AG09309 (cell line): ENCODE data around the gene LRRC4B.

Experiments used
- DNase-seq: peaks from one replicate; pipeline ENCODE4 v3.0.0-alpha.2; 2010; ENCODE audit warnings: low read depth
- H3K4me3 ChIP-seq: 2 replicates; pipeline ENCODE4 v1.5.1; 2011; ENCODE audit warnings: mild to moderate bottlenecking, low read depth, low read length, moderate library complexity; ENCODE audit not compliant: control insufficient read depth
- TF ChIP-seq, protein P1 (sequence below): IDR thresholded peaks from 2 replicates; pipeline ENCODE4 v1.5.1; 2011; ENCODE audit warnings: mild to moderate bottlenecking, low read depth, low read length, inconsistent platforms; ENCODE audit not compliant: insufficient read depth, control insufficient read depth; ENCODE audit errors: missing control alignments

LRRC4B gene

DNA sequence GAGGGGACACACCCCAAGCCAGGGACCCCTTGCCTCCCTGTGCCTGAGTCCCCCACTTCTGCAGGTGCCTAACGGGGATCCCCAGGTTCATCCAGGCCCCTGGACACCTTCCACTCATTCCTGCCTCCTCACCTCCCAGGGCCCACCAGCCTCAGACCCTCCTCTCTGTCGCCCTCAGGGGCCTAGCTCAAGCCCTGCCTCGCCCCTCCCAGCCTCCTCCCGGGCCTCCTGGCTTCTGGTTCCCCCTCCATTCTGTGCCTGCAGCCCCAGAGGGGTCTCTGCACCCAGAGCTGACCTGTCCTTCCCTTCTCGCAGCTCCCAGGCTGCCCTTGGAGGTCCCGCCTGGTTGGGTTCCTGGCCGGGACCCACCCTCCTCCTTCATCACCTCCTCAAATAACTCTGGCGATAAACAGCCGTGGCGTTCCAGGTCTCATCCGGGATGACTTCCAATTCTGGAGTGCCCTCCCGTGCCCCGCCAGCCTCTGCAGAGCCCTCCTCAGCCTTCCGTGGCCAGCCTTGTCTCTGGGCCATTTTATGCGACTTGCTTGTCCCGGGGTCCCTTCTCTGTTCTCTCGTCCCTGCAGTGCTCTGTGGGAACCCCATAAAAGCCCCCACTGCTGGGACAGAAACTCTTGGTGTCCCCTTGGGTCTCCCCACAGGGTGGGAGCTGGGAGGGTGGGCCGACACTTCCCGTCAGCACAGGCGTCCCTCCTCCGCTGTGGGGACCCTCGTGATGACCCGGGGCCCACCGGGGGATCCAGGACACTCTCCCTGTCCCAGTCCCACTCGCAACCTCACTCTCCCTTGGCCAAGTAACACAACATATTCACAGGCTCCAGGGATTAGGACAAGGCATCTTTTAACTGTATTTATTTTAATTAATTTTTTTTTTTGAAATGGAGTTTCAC, 66.4 kb downstream of the LRRC4B start:
- no peak for DNase-seq
- H3K4me3 ChIP-seq = no peak overlapping the region
- TF ChIP-seq, protein P1, sequence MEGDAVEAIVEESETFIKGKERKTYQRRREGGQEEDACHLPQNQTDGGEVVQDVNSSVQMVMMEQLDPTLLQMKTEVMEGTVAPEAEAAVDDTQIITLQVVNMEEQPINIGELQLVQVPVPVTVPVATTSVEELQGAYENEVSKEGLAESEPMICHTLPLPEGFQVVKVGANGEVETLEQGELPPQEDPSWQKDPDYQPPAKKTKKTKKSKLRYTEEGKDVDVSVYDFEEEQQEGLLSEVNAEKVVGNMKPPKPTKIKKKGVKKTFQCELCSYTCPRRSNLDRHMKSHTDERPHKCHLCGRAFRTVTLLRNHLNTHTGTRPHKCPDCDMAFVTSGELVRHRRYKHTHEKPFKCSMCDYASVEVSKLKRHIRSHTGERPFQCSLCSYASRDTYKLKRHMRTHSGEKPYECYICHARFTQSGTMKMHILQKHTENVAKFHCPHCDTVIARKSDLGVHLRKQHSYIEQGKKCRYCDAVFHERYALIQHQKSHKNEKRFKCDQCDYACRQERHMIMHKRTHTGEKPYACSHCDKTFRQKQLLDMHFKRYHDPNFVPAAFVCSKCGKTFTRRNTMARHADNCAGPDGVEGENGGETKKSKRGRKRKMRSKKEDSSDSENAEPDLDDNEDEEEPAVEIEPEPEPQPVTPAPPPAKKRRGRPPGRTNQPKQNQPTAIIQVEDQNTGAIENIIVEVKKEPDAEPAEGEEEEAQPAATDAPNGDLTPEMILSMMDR = no peak

DNA sequence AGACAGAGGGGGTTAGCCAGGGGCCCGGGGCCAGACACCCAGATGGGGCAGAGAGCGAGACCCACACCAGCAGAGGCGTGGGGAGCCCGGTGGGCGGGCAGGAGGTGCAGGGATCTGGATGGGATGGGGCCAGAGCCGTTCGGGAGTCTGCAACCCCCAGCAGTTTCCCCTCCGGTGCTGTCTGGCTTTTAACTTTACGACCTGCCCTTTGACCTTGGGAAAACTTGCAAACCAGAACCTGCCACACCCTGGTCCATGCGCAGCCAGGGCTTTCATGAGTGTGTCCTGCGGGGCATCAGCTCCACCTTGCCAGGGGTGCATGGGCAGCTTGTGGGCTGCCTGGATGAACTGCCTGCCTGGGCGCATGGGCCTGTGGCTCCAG, 67.1 kb downstream of the LRRC4B start:
- TF ChIP-seq, protein P1 = no peak
- H3K4me3 ChIP-seq = no peak overlapping the region
- DNase-seq = no peak

DNA sequence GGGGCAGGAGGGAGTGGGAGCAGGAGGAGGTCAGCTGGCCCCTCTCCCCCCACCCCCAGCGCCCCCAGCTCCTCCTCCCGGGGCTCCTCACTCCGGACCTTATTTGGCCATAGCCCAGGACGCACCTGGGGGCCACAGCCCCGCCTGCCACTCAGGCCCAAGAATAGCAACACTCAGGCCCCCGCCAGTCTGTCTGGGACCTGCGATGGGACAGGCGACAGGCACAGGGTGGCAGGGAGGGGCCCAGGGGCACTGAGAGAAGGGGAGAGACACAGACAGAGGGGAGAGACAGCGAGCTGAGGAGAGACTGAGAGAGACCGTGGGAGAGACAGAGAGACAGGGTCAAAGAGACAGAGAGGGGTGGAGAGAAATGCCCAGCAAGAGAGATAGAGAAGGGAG, 67.5 kb downstream of the LRRC4B start:
- DNase-seq = no peak
- TF ChIP-seq, protein P1 = no peak
- H3K4me3 ChIP-seq = no peak overlapping the region

DNA sequence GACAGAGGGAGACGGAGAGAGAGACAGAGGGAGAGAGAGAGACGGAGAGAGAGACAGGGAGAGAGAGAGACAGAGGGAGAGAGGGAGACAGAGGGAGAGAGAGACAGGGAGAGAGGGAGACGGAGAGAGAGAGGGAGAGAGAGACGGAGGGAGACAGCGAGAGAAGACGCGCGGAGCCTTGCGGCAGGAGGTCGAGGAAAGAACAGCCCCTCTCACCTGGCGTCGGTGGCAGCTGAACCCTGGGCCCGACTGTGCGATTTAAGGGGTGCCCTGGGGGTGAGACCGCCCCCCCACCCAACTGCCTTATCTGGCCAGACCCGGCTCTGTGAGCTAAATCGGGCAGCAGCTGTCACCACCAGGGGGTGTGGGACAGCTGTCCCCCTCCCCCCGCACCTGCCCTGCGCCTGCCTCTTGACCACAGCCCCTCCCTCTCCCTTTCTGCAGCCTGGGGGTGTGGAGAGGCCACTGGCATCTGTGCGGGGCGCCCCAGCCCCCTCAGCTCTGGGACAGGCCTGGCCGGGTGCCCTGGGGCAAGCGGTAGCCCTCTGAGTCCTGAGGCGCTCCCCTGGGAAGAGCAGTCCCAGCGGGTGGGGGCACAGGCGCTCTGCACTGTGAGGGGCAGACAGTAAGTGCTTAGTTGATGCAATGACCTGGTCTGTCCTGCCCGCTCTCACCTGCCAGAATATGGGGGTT, 68.0 kb downstream of the LRRC4B start:
- no peak overlapping the region for H3K4me3 ChIP-seq
- DNase-seq = no peak
- TF ChIP-seq, protein P1 = peak; percentile 27

DNA sequence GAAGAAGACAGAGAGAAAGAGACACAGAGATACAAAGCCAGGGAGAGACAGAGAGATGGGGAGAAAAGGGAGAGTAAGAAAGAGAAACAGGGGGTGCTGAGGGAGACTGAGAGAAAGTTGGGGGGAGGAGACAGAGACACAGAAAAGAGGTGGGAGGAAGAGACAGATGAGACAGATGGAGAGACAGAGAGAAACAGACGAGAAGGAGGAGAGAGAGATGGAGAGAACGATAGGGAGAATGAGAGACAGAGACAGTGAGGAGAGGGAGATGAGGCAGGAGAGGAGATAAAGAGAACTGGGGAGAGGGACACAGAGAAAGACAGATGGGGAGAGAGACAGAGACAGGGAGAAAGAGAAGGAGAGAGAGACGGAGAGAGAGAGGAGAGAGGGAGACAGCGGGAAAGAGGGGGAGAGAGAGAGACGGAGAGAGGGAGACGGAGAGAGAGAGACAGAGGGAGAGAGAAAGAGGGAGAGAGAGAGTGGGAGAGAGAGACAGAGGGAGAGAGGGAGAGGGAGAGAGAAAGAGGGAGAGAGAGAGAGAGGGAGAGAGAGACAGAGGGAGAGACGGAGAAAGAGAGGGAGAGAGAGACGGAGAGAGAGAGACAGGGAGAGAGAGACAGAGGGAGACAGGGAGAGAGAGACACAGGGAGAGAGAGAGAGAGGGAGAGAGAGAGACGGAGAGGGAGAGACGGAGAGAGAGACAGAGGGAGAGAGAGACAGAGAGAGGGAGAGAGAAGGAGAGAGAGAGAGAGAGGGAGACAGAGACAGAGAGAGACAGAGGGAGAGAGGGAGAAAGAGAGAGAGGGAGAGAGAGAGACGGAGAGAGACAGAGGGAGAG, 69.8 kb downstream of the LRRC4B start:
- DNase-seq = no peak
- TF ChIP-seq, protein P1 = no peak
- H3K4me3 ChIP-seq = no peak overlapping the region

DNA sequence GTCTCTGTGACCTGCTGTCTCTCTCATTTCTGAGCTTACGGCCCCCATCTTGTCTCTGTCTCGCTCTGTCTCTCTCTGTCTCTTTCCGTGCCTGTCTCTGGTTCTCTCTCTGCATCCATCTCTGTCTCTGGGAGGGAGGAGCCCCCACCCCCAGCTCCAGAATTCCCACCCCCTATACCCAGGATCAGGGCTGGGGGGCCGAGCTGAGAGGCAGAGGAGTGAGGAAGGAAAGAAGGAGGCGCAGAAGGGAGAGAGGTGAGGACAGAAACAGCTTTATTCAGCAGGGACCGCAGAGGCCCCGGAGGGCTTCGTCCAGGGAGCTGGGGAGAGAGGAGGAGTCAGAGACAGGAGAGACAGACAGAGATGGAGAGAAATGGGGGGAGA, 71.2 kb downstream of the LRRC4B start:
- DNase-seq = no peak
- TF ChIP-seq, protein P1 = no peak
- H3K4me3 ChIP-seq = no peak overlapping the region
